ENCODE data around the gene KIF26A.

The KIF26A gene

DNA sequence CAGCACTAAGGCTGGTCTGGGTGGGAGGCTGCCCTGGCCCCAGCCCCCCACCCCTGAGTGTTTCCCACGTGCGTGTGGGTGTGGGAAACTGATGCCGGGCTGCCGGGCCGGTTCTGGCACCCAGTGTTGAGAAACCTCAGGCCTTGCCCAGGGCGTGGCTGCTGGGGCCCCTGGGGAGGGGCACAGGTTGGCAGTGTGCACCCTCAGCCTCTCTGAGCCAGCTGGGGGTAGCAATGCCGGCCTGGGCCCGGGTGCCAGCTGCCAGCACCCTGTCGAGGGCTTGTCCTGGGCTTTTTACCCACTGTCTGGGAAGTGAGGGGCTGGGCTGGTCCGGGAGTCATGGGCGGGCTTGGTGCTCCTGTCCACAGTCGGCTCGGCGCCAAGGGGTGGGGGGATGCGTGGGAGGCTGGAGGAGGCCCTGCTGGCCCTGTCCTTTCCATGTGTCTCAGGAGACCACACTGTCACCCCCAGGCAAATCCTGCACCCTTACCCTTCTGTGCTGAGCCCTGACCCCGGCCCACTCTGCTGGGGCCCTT, 37.2 kb upstream of the KIF26A start:
- CTCF ChIA-PET: no interaction called here
- DNase-seq (ENCODE audit: extremely low spot score): no peak
- POLR2A ChIA-PET: no interaction called here
- TF ChIP-seq, protein P1, sequence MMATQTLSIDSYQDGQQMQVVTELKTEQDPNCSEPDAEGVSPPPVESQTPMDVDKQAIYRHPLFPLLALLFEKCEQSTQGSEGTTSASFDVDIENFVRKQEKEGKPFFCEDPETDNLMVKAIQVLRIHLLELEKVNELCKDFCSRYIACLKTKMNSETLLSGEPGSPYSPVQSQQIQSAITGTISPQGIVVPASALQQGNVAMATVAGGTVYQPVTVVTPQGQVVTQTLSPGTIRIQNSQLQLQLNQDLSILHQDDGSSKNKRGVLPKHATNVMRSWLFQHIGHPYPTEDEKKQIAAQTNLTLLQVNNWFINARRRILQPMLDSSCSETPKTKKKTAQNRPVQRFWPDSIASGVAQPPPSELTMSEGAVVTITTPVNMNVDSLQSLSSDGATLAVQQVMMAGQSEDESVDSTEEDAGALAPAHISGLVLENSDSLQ (IDR thresholded peaks at IDR 0.05): no peak
- no peak for TF ChIP-seq TARDBP (IDR thresholded peaks at IDR 0.05)
- no peak for TF ChIP-seq FOXK2 (IDR thresholded peaks at IDR 0.05)

DNA sequence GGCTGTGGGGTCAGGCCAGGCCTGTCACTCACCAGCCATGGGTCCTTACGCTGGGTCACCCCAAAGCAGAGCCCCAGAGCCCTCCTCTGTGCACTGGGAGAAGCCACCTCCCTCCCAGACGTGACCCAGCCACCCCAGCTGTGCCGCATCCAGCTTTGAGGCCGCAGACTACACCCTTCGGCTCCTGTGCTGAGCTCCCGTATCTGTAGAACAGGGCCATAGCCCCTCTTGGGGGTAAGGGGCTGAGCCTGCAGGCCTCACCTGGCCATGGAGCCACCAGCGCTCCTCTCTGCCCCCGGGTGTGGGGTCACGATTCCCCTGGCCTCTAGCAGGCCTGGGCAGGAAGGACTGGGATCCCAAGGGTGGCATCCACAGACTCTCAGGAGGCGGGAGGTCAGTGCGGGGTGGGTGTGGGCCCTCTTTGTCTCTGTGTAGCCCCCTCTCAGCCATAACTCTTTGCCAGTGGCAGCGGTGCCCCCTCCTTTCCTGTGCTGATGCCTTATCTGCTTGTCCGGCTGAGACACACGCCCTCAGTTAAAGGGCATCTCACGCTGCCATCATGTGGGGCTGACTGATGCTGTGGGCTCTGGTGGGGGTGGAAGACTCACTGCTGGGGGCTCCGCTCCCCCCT, 36.6 kb upstream of the KIF26A start:
- TF ChIP-seq ZNF384 (IDR thresholded peaks at IDR 0.05): no peak
- DNase-seq (ENCODE audit: extremely low spot score): no peak
- ChIA-PET POLR2A (no interaction called here), CTCF (no interaction called here)

DNA sequence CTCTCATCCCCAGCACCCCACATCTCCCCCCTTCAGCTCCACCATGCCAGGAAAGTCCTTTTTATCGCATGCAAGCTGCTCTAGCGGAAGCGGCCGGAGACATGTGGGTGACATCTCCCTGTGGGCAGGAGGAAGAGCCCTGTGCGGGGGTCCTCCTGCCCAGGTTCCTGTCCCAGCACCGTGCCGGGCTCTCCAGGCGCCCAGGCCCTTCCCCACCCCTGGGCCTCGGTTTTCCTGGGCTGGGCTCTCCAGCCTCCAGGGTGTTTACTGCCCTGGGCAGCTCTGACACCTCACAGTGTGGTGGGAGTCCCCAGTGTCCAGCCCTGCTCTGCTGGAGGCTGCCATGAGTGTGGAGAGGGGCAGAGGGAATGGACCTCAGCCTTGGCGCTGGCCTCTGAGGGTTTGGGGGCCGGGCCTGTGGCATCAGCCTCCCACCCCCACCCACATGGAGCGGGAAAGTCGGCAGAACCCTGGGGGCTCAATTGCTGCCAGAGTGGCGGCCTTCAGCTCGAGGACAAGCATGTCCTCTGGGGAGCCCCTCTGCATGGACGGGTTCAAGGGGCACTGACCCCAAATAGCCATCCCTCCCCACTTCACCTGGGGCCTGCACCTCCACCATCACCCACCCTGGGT, 36.0 kb upstream of the KIF26A start:
- ChIA-PET POLR2A (no interaction called here), CTCF (no interaction called here)
- no peak for DNase-seq (ENCODE audit: extremely low spot score)
- TF ChIP-seq BHLHE40 (IDR thresholded peaks at IDR 0.05; ENCODE audit: borderline replicate concordance) (no peak), LEF1 (IDR thresholded peaks at IDR 0.05; ENCODE audit: borderline replicate concordance) (no peak), HDGF (IDR thresholded peaks at IDR 0.05; ENCODE audit: borderline replicate concordance) (no peak), FOXA1 (IDR thresholded peaks at IDR 0.05) (no peak), CTBP1 (IDR thresholded peaks at IDR 0.05; ENCODE audit: borderline replicate concordance) (no peak), SUZ12 (IDR thresholded peaks at IDR 0.05) (no peak), ARNT (IDR thresholded peaks at IDR 0.05) (no peak), ZNF384 (IDR thresholded peaks at IDR 0.05) (no peak)
- TF ChIP-seq, protein P1 (IDR thresholded peaks at IDR 0.05): no peak

DNA sequence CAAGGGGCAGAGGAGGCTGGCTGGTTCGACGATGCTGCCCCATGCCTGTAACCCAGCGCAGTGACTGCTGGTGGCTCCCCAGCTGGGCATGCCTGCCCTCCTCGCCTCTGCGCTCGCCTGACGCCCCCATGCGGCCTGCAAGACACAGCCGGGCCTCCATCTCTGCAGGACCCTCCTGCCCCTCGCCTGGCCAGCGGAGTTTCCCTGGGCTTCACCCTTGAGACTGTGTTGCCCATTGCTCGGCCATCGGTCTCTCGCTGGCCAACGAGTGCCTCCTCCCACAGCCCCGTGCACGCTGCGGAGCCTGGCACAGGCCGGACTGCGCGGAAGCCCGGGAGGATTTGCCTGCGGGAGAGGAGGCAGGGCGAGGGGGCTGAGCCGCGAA, 35.3 kb upstream of the KIF26A start:
- TF ChIP-seq TARDBP (IDR thresholded peaks at IDR 0.05) (no peak), L3MBTL2 (conservative IDR thresholded peaks at IDR 0.05) (no peak), SUZ12 (IDR thresholded peaks at IDR 0.05) (no peak), ZNF384 (IDR thresholded peaks at IDR 0.05) (no peak), SP1 (IDR thresholded peaks at IDR 0.05) (no peak), CTBP1 (IDR thresholded peaks at IDR 0.05; ENCODE audit: borderline replicate concordance) (no peak), NFRKB (IDR thresholded peaks at IDR 0.05) (no peak), ELF4 (IDR thresholded peaks at IDR 0.05) (no peak), FOXM1 (IDR thresholded peaks at IDR 0.05; ENCODE audit: borderline replicate concordance) (no peak)
- TF ChIP-seq, protein P1 (IDR thresholded peaks at IDR 0.05): no peak
- DNase-seq (ENCODE audit: extremely low spot score): no peak
- ChIA-PET CTCF (no interaction called here), POLR2A (no interaction called here)

DNA sequence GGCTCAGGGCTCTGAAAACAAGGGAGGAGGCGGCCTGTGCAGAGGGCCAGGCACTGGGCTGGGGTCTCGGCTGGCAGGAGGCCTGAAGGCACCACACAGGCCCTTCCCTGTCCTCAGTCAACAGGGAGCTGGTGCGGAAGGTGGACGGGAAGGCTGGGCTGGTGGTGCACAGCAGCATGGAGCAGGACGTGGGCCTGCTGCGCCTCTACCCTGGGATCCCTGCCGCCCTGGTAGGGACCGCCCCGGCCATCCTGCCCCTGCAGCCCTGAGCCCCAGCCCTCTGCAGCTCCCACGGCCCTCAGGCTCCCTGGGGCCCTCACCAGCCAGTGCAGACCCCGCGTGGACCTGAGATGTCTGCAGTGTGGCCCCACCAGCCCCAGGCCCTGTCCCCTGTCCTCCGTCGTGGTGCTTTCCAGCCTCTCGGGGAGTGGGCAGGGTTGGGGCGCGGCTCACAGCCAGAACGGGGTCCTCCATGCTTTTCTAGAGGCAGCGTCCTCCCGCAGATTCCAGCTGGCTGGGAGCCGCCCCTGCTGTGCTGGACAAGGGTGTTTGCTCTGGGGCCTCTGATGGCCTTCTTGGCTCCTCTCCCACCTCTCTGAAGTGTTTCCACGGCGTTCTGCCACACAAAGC, 34.8 kb upstream of the KIF26A start:
- DNase-seq (ENCODE audit: extremely low spot score): no peak
- ChIA-PET POLR2A (no interaction called here), CTCF (no interaction called here)
- TF ChIP-seq FOXM1 (IDR thresholded peaks at IDR 0.05; ENCODE audit: borderline replicate concordance): no peak
- no peak for TF ChIP-seq SP1 (IDR thresholded peaks at IDR 0.05)

DNA sequence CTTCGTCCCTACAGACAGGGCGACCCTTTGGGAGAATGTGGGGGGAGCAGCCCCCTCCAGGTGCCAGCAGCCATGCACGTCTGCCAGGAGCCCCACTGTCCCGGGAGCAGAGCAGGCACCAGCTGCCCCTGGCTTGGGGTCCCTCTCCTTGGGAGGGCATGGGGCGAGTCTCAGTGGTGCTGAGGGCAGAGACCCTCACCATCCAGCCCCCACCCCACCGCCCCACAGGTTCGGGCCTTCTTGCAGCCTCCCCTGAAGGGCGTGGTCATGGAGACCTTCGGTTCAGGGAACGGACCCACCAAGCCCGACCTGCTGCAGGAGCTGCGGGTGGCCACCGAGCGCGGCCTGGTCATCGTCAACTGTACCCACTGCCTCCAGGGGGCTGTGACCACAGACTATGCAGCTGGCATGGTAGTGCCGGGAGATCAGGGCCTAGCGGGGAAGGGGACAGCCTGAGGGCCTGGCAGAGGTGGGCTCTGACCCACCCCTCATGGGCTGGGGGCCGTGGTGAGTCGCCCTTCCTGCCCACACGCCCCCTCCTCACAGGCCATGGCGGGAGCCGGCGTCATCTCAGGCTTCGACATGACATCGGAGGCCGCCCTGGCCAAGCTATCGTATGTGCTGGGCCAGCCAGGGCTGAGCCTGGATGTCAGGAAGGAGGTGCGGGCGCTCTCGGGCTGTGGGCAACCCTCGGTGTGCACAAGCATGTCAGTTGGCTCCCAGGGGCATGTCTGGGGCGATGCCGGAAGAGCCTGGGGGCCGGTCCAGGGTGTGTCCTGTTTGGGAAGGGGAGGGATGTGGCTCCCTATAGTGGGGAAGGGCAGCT, 34.1 kb upstream of the KIF26A start:
- TF ChIP-seq SP1 (IDR thresholded peaks at IDR 0.05) (no peak), FOXK2 (IDR thresholded peaks at IDR 0.05) (no peak), FOXA1 (IDR thresholded peaks at IDR 0.05) (no peak), CTBP1 (IDR thresholded peaks at IDR 0.05; ENCODE audit: borderline replicate concordance) (no peak), L3MBTL2 (conservative IDR thresholded peaks at IDR 0.05) (no peak), ZNF384 (IDR thresholded peaks at IDR 0.05) (no peak), HDGF (IDR thresholded peaks at IDR 0.05; ENCODE audit: borderline replicate concordance) (no peak), ARNT (IDR thresholded peaks at IDR 0.05) (no peak), NFRKB (IDR thresholded peaks at IDR 0.05) (no peak), FOXM1 (IDR thresholded peaks at IDR 0.05; ENCODE audit: borderline replicate concordance) (no peak)
- TF ChIP-seq, protein P1 (IDR thresholded peaks at IDR 0.05): no peak
- ChIA-PET POLR2A (no interaction called here), CTCF (no interaction called here)

More for the DNA sequence above, 34.1 kb upstream of the KIF26A start:
- no peak for DNase-seq (ENCODE audit: extremely low spot score)

Data from HEK293T (cell line).